Endothelial cell of umbilical vein (primary cell): ENCODE results near the gene UBXN6.

Source experiments
- JUN ChIP-seq: IDR thresholded peaks from 2 replicates; pipeline ENCODE4 v1.6.1; 2011; ENCODE audit warnings: borderline replicate concordance, low read depth; ENCODE audit not compliant: insufficient read length, insufficient read depth
- TF ChIP-seq, protein P1 (sequence below), 2 donors: IDR thresholded peaks; 1 replicate in 1 of 2; 2 replicates in 1 of 2; pipeline ENCODE4 v1.5.1; 2011; ENCODE audit warnings: low read length in 2 of 2, mild to moderate bottlenecking in 2 of 2, moderate library complexity in 2 of 2, control low read depth in 1 of 2, inconsistent platforms in 1 of 2, low read depth in 1 of 2; ENCODE audit not compliant: insufficient read depth in 1 of 2; ENCODE audit errors: extremely low read depth in 1 of 2
- TF ChIP-seq, protein P2 (sequence below): IDR thresholded peaks from 2 replicates; pipeline ENCODE4 v1.6.1; 2011; ENCODE audit not compliant: insufficient read depth, insufficient read length

DNA sequence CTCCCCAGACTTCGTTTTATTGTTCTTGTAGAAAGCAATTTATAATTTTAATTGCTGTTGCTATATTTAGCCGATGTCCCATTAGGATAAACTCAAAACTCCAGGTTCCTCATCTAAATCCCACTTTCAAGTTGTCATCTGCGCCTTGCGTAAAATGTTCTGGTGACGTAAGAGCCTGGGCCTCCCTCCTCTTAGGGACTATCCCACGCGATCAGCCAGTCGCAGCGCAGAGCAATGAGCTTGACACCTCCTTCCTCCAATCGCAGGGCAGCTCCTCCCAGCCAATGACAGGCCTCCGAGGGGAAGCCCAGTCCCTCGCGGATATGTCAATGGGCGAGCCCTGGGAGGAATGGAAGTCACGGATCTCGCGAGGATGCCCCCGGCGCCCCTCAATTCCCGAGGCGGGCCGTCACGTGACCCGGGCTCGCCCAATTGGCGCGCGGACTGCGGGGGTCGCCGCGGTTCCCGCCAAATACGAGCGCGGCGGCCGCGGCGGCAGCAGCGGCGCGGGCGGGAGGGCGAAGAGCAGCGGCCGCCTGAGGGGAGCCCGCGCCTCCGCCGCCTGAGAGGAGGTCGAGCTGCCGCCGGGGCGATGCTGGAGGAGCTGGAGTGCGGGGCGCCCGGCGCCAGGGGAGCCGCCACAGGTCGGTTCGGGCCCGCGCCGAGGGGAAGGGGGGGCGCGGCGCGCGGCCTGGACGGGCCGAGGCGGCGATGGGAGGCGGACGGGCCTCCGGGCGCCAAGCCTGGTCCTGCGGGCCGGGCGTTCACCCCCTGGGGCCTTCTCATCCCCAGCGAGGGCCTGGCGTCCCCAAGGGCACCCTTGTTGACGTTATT, 55.2 kb downstream of the UBXN6 start, which contains the start of gene CHAF1A:
- TF ChIP-seq, protein P1, sequence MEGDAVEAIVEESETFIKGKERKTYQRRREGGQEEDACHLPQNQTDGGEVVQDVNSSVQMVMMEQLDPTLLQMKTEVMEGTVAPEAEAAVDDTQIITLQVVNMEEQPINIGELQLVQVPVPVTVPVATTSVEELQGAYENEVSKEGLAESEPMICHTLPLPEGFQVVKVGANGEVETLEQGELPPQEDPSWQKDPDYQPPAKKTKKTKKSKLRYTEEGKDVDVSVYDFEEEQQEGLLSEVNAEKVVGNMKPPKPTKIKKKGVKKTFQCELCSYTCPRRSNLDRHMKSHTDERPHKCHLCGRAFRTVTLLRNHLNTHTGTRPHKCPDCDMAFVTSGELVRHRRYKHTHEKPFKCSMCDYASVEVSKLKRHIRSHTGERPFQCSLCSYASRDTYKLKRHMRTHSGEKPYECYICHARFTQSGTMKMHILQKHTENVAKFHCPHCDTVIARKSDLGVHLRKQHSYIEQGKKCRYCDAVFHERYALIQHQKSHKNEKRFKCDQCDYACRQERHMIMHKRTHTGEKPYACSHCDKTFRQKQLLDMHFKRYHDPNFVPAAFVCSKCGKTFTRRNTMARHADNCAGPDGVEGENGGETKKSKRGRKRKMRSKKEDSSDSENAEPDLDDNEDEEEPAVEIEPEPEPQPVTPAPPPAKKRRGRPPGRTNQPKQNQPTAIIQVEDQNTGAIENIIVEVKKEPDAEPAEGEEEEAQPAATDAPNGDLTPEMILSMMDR (IDR thresholded peaks at IDR 0.05; ENCODE audit: extremely low read depth in 1 of 2, insufficient read depth in 1 of 2, low read depth in 1 of 2, low read length in 2 of 2) = no peak
- TF ChIP-seq, protein P2, sequence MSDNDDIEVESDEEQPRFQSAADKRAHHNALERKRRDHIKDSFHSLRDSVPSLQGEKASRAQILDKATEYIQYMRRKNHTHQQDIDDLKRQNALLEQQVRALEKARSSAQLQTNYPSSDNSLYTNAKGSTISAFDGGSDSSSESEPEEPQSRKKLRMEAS = peak; percentile 83
- peak; percentile 13 for TF ChIP-seq JUN
